Fibroblast of villous mesenchyme (primary cell): ENCODE measurements around the gene CACNA1C. TPM values are rescaled to one million over a fixed set of nuclear protein-coding genes. Genes with fewer than 3 reads are reported as not detected.
A peak's percentile ranks its signal among the peaks of the same experiment; 100 is the strongest.
"Not testable (repeated sequence)": the region's sequence is repeated elsewhere in the genome, so short reads cannot be mapped to it uniquely, and the experiment has no call there.

Experiments used
- DNase-seq: peaks from one replicate; pipeline ENCODE4 v3.0.0-alpha.2; 2010; ENCODE audit warnings: low read depth
- H3K4me3 ChIP-seq: 2 replicates; pipeline ENCODE4 v1.5.1; 2011; ENCODE audit warnings: low read depth, mild to moderate bottlenecking, low read length
- total RNA-seq: library from RNA; depleted of rRNA; stranded (reverse); fragments of >200 nt; gene quantifications from 2 replicates; pipeline ENCODE4 v1.2.3, GENCODE V29; 2012
- TF ChIP-seq, protein P1 (sequence below): IDR thresholded peaks from 2 replicates; pipeline ENCODE4 v1.5.1; 2012; ENCODE audit warnings: low read depth, mild to moderate bottlenecking, low read length; ENCODE audit not compliant: insufficient read depth

Gene CACNA1C
- total RNA-seq, 1 donor, result 11.7 TPM

GRCh38 chr12:2732290-2732689 is 679.5 kb downstream of the CACNA1C start:
- no peak overlapping the region for H3K4me3 ChIP-seq
- no peak for DNase-seq
- TF ChIP-seq, protein P1, sequence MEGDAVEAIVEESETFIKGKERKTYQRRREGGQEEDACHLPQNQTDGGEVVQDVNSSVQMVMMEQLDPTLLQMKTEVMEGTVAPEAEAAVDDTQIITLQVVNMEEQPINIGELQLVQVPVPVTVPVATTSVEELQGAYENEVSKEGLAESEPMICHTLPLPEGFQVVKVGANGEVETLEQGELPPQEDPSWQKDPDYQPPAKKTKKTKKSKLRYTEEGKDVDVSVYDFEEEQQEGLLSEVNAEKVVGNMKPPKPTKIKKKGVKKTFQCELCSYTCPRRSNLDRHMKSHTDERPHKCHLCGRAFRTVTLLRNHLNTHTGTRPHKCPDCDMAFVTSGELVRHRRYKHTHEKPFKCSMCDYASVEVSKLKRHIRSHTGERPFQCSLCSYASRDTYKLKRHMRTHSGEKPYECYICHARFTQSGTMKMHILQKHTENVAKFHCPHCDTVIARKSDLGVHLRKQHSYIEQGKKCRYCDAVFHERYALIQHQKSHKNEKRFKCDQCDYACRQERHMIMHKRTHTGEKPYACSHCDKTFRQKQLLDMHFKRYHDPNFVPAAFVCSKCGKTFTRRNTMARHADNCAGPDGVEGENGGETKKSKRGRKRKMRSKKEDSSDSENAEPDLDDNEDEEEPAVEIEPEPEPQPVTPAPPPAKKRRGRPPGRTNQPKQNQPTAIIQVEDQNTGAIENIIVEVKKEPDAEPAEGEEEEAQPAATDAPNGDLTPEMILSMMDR, result no peak

- H3K4me3 ChIP-seq, result no peak overlapping the region
- DNase-seq, result no peak
- TF ChIP-seq, protein P1, result no peak
These were observed 680.9 kb downstream of the CACNA1C start for GRCh38 chr12:2733493-2734355.

DNA sequence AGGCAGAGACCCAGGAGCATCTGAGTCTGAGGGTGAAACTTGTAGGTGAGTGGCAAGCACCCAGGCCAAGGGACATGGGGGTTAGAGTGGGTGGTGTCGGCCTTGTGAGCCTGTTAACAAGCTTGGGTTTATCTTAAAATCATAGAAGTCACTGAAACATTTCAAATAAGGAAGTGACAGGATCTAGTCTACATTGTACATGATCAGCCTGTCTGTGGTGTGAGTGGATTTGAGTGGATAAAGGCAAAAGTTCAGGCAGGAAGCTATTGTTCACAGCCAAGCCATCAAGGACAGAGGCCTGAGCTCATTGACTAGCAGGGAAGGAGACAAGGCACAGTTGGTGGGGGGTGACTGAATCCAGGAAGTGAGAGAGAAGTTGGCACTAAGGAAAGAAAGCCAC is 682.6 kb downstream of the CACNA1C start:
- DNase-seq, result no peak
- H3K4me3 ChIP-seq, result no peak overlapping the region
- TF ChIP-seq, protein P1, result no peak

DNA sequence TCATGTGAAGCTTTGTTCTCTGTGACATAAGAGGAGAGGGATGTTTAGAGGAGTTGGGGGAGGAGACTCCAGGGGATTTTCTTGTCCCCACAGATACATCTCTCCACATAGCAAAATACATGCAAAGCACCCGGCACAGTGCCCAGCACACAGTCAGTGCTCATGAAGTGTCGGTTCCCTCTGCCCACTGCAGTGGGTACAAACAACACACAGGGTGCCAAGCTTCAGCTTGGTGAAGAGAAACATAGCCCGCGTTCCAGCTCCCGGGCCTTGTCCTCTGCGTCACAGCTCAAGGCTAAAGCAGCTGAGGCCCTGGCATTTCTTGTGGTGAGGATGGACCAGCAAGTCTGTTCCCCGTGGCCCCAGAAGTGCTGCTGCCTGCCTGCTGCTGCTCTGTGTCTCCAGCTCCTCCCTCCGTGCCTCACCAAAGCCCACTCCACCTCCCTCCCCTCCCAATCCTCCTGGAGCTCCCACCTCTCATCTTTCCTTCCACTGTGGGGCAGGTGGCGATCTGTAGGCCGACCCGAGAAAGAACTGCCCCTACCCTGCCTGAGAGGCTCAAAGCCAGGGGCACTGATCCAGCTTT is 685.0 kb downstream of the CACNA1C start:
- TF ChIP-seq, protein P1, result no peak
- no peak overlapping the region for H3K4me3 ChIP-seq
- no peak for DNase-seq

- DNase-seq, result no peak
- TF ChIP-seq, protein P1, result no peak
- H3K4me3 ChIP-seq, result no peak overlapping the region
These were observed 686.3 kb downstream of the CACNA1C start for GRCh38 chr12:2739069-2739468.

- TF ChIP-seq, protein P1, result peak; percentile 54
- no peak overlapping the region for H3K4me3 ChIP-seq
- DNase-seq, result peak; percentile 46
These were observed 687.2 kb downstream of the CACNA1C start for GRCh38 chr12:2739832-2740641.

DNA sequence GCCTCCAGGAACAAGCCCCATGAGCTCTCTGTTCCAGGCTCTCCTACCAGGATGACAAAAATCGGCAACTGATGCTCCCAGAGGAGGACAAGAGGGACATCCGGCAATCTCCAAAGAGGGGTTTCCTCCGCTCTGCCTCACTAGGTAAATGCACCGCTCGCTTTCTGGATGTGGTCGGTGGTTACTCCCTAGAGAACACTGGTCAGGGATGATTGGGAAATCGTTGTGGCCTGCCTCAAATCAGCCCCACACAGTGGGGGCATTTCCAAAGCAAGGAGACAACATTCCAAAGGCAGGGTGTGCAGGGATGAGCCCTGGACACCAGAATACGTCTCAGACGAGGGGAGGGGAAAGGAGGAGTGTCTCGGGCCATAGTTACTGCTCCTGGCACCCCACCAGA is 689.2 kb downstream of the CACNA1C start:
- DNase-seq, H3K4me3 ChIP-seq: not testable (repeated sequence)
